ENCODE data around the gene RRAGD.

- TF ChIP-seq CTCF (IDR thresholded peaks at IDR 0.05) (no peak), POLR2A (IDR thresholded peaks at IDR 0.05) (no peak)
Observed at GRCh38 chr6:89415185-89415584, 3.1 kb upstream of the RRAGD start.

All from Peyer's patch (tissue), 4 donors.